GM19467 (cell line): ENCODE measurements around the gene PACS1.

Source experiments
- ATAC-seq: cut with Tn5 transposase; IDR thresholded peaks from one replicate; pipeline ENCODE4 v1.9.1; 2021; ENCODE audit warnings: mild to moderate bottlenecking, moderate library complexity; ENCODE audit not compliant: unreplicated experiment

PACS1 gene

GRCh38 chr11:66219846-66220565 lies 149.9 kb downstream of the PACS1 start:
- ATAC-seq = no peak

GRCh38 chr11:66220566-66220935 lies 150.5 kb downstream of the PACS1 start:
- no peak for ATAC-seq

- ATAC-seq = no peak
These were observed 150.9 kb downstream of the PACS1 start for GRCh38 chr11:66221012-66221411.

GRCh38 chr11:66221726-66222236 lies 151.7 kb downstream of the PACS1 start:
- no peak for ATAC-seq

GRCh38 chr11:66222358-66223149 lies 152.5 kb downstream of the PACS1 start:
- ATAC-seq = peak; percentile 89

GRCh38 chr11:66224226-66224855 lies 154.3 kb downstream of the PACS1 start:
- ATAC-seq = no peak

- no peak for ATAC-seq
These were observed 155.0 kb downstream of the PACS1 start for GRCh38 chr11:66225066-66225465.

GRCh38 chr11:66226101-66226500 lies 156.0 kb downstream of the PACS1 start:
- ATAC-seq = no peak

GRCh38 chr11:66227700-66228099 lies 157.6 kb downstream of the PACS1 start:
- no peak for ATAC-seq

GRCh38 chr11:66228521-66228920 lies 158.4 kb downstream of the PACS1 start:
- ATAC-seq = no peak

- ATAC-seq = no peak
These were observed 160.1 kb downstream of the PACS1 start for GRCh38 chr11:66230156-66230555.

- no peak for ATAC-seq
These were observed 160.9 kb downstream of the PACS1 start for GRCh38 chr11:66230978-66231377.

- no peak for ATAC-seq
These were observed 161.5 kb downstream of the PACS1 start for GRCh38 chr11:66231561-66231960.

- no peak for ATAC-seq
These were observed 162.7 kb downstream of the PACS1 start for GRCh38 chr11:66232769-66233168.

GRCh38 chr11:66233301-66233700 lies 163.2 kb downstream of the PACS1 start:
- ATAC-seq = no peak

GRCh38 chr11:66235141-66235540 lies 165.1 kb downstream of the PACS1 start:
- ATAC-seq = no peak

GRCh38 chr11:66237867-66238266 lies 167.8 kb downstream of the PACS1 start:
- ATAC-seq = no peak

GRCh38 chr11:66238786-66239413 lies 168.8 kb downstream of the PACS1 start:
- ATAC-seq = no peak

GRCh38 chr11:66239511-66239910 lies 169.4 kb downstream of the PACS1 start:
- ATAC-seq = no peak

GRCh38 chr11:66239998-66240780 lies 170.1 kb downstream of the PACS1 start:
- no peak for ATAC-seq

- no peak for ATAC-seq
These were observed 170.7 kb downstream of the PACS1 start for GRCh38 chr11:66240781-66241136.
